ENCODE results near the gene ADAMTS2.

The ADAMTS2 gene

GRCh38 chr5:179164331-179165311 lies 180.6 kb downstream of the ADAMTS2 start:
- no peak for DNase-seq (ENCODE audit: low read depth in 1 of 2, low spot score in 1 of 2)

GRCh38 chr5:179163236-179164155 lies 181.8 kb downstream of the ADAMTS2 start:
- DNase-seq (ENCODE audit: low read depth in 1 of 2, low spot score in 1 of 2), result no peak

GRCh38 chr5:179162351-179163235 lies 182.7 kb downstream of the ADAMTS2 start:
- DNase-seq (ENCODE audit: low read depth in 1 of 2, low spot score in 1 of 2), result no peak

GRCh38 chr5:179161901-179162300 lies 183.4 kb downstream of the ADAMTS2 start:
- DNase-seq (ENCODE audit: low read depth in 1 of 2, low spot score in 1 of 2), result no peak

- no peak for DNase-seq (ENCODE audit: low read depth in 1 of 2, low spot score in 1 of 2)
These were observed 184.7 kb downstream of the ADAMTS2 start for GRCh38 chr5:179160584-179160983.

- no peak for DNase-seq (ENCODE audit: low read depth in 1 of 2, low spot score in 1 of 2)
These were observed 186.7 kb downstream of the ADAMTS2 start for GRCh38 chr5:179158556-179158955.

- no peak for DNase-seq (ENCODE audit: low read depth in 1 of 2, low spot score in 1 of 2)
These were observed 190.0 kb downstream of the ADAMTS2 start for GRCh38 chr5:179154991-179155955.

- DNase-seq (ENCODE audit: low read depth in 1 of 2, low spot score in 1 of 2), result no peak
These were observed 190.8 kb downstream of the ADAMTS2 start for GRCh38 chr5:179154346-179154990.

- DNase-seq (ENCODE audit: low read depth in 1 of 2, low spot score in 1 of 2), result no peak
These were observed 191.3 kb downstream of the ADAMTS2 start for GRCh38 chr5:179153921-179154345.

GRCh38 chr5:179153341-179153901 lies 191.8 kb downstream of the ADAMTS2 start:
- no peak for DNase-seq (ENCODE audit: low read depth in 1 of 2, low spot score in 1 of 2)

GRCh38 chr5:179152941-179153340 lies 192.3 kb downstream of the ADAMTS2 start:
- no peak for DNase-seq (ENCODE audit: low read depth in 1 of 2, low spot score in 1 of 2)

- no peak for DNase-seq (ENCODE audit: low read depth in 1 of 2, low spot score in 1 of 2)
These were observed 192.9 kb downstream of the ADAMTS2 start for GRCh38 chr5:179152144-179152895.

GRCh38 chr5:179151286-179152118 lies 193.8 kb downstream of the ADAMTS2 start:
- DNase-seq (ENCODE audit: low read depth in 1 of 2, low spot score in 1 of 2), result no peak

GRCh38 chr5:179150011-179150410 lies 195.2 kb downstream of the ADAMTS2 start:
- DNase-seq (ENCODE audit: low read depth in 1 of 2, low spot score in 1 of 2), result no peak

- DNase-seq (ENCODE audit: low read depth in 1 of 2, low spot score in 1 of 2), result no peak
These were observed 196.0 kb downstream of the ADAMTS2 start for GRCh38 chr5:179149278-179149677.

GRCh38 chr5:179148703-179149170 lies 196.5 kb downstream of the ADAMTS2 start:
- no peak for DNase-seq (ENCODE audit: low read depth in 1 of 2, low spot score in 1 of 2)

All from stimulated activated CD4-positive, alpha-beta T cell treated with anti-CD3 and anti-CD28 coated beads, Interleukin-15, amount 100 ng/mL, for 1 hour (primary cell).